K562 (cell line): ENCODE measurements around the gene LHPP. TPM values are rescaled to one million over a fixed set of nuclear protein-coding genes. Genes with fewer than 3 reads are reported as not detected.

Source experiments
- GABPA ChIP-seq: fragments of 200-800 bp; sonication (Bioruptor generic); conservative IDR thresholded peaks from 2 replicates; pipeline ENCODE4 v1.6.1; 2016; ENCODE audit warnings: low read depth, missing genetic modification characterization, missing compliant biosample characterization
- ZFP36 ChIP-seq: fragments of 150-350 bp; IDR thresholded peaks from 2 replicates; pipeline ENCODE4 v1.6.1; 2018; ENCODE audit warnings: low read length, low read depth; ENCODE audit not compliant: partially characterized antibody
- ZFX ChIP-seq: sonication (generic); formaldehyde crosslinking; IDR thresholded peaks from 2 replicates; pipeline ENCODE4 v1.8.0; 2022; ENCODE audit warnings: mild to moderate bottlenecking, missing genetic modification reagents, moderate library complexity
- ZNF449 ChIP-seq: fragments of 250-450 bp; sonication (Bioruptor Pico); IDR thresholded peaks from 2 replicates; pipeline ENCODE4 v1.8.0; 2022; ENCODE audit warnings: moderate library complexity, mild to moderate bottlenecking, inconsistent platforms
- polyA plus RNA-seq, 8 experiments: library from polyadenylated mRNA; depleted of rRNA in 4 of 8; stranded (reverse) in 5 of 8; unstranded in 3 of 8; fragments of >200 nt; fragmentation: Nextera tagmentation in 2 of 8; fragmentation: Illumina TruSeq in 1 of 8; extraction: Ambion mirVana in 2 of 8; extraction: Trizol in 1 of 8; gene quantifications; 2 replicates each; pipeline versions ENCODE4 v1.2.1 to v1.2.3, GENCODE V29; 2011 to 2014; ENCODE audit warnings: inconsistent platforms in 1 of 8, missing spikeins in 1 of 8
- total RNA-seq, 7 experiments: library from RNA; depleted of rRNA in 6 of 7; stranded (reverse); fragments of >200 nt in 6 of 7; fragmentation: Illumina TruSeq in 2 of 7; extraction: Trizol in 2 of 7; gene quantifications; 2 replicates each; pipeline versions ENCODE4 v1.2.1 to v1.2.3, GENCODE V29; 2011 to 2021; ENCODE audit warnings: low replicate concordance in 1 of 7
- TF ChIP-seq, protein P1 (sequence below): fragments of 250-450 bp; sonication (Bioruptor Pico); IDR thresholded peaks from 2 replicates; pipeline ENCODE4 v1.5.0; 2022; ENCODE audit warnings: mild to moderate bottlenecking
- TF ChIP-seq, protein P2 (sequence below): fragments of 250-450 bp; sonication (Bioruptor Pico); IDR thresholded peaks from 2 replicates; pipeline ENCODE4 v1.4.0; 2020; ENCODE audit warnings: mild to moderate bottlenecking, moderate library complexity

Gene LHPP
- total and polyA plus RNA-seq, 9 of the 15 experiments (the other 6 are each of a cell fraction or from before 2014, with no cell fraction given) = 0.34 to 7.4 (median 3.0) TPM

GRCh38 chr10:124648131-124648475 lies 186.5 kb downstream of the LHPP start (continued):
- TF ChIP-seq, protein P1, sequence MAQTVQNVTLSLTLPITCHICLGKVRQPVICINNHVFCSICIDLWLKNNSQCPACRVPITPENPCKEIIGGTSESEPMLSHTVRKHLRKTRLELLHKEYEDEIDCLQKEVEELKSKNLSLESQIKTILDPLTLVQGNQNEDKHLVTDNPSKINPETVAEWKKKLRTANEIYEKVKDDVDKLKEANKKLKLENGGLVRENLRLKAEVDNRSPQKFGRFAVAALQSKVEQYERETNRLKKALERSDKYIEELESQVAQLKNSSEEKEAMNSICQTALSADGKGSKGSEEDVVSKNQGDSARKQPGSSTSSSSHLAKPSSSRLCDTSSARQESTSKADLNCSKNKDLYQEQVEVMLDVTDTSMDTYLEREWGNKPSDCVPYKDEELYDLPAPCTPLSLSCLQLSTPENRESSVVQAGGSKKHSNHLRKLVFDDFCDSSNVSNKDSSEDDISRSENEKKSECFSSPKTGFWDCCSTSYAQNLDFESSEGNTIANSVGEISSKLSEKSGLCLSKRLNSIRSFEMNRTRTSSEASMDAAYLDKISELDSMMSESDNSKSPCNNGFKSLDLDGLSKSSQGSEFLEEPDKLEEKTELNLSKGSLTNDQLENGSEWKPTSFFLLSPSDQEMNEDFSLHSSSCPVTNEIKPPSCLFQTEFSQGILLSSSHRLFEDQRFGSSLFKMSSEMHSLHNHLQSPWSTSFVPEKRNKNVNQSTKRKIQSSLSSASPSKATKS (CRISPR knock-in tag) = no peak
- TF ChIP-seq, protein P2, sequence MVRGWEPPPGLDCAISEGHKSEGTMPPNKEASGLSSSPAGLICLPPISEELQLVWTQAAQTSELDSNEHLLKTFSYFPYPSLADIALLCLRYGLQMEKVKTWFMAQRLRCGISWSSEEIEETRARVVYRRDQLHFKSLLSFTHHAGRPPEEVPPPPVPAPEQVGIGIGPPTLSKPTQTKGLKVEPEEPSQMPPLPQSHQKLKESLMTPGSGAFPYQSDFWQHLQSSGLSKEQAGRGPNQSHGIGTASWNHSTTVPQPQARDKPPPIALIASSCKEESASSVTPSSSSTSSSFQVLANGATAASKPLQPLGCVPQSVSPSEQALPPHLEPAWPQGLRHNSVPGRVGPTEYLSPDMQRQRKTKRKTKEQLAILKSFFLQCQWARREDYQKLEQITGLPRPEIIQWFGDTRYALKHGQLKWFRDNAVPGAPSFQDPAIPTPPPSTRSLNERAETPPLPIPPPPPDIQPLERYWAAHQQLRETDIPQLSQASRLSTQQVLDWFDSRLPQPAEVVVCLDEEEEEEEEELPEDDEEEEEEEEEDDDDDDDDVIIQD (CRISPR knock-in tag) = no peak
- TF ChIP-seq ZFX (CRISPR knock-in tag) = 0 out of 2 replicates have a peak, but pooled peaks have one; percentile 2
- no peak for TF ChIP-seq ZNF449 (CRISPR knock-in tag)
- TF ChIP-seq ZFP36 = no peak
- peak; percentile 56 for TF ChIP-seq GABPA (tag)
